Measurements from ENCODE around the gene UNC45A.
"Not testable (repeated sequence)": the region's sequence is repeated elsewhere in the genome, so short reads cannot be mapped to it uniquely, and the experiment has no call there.

Gene UNC45A

GRCh38 chr15:90934949-90935751 lies at the start of gene UNC45A:
Gene UNC45A, plus strand, starts transcription at chr15:90935285. Its CDS starts 40 bp downstream, at chr15:90935325.
- peak; percentile 94 for DNase-seq (ENCODE audit: low read depth, low spot score)

GRCh38 chr15:90885432-90886290 lies 49.4 kb upstream of the UNC45A start:
- DNase-seq (ENCODE audit: low read depth, low spot score), result peak; percentile 52

- no peak for DNase-seq (ENCODE audit: low read depth, low spot score)
Measured at GRCh38 chr15:90886291-90886614, 48.8 kb upstream of the UNC45A start.

GRCh38 chr15:90887037-90887481 lies 48.0 kb upstream of the UNC45A start:
- no peak for DNase-seq (ENCODE audit: low read depth, low spot score)

DNA sequence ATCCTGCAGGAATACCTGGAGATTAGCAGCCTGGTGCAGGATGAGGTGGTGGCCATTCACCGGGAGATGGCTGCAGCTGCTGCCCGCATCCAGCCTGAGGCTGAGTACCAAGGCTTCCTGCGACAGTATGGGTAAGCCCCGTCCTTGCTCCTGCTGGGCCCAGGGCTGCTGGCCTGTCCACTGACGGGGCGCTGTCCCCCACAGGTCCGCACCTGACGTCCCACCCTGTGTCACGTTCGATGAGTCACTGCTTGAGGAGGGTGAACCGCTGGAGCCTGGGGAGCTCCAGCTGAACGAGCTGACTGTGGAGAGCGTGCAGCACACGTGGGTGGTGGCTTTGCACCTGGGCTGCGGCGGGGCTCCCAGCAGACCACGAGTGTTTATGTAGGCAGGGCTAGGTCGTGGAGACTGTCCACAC lies 45.8 kb upstream of the UNC45A start:
- no peak for DNase-seq (ENCODE audit: low read depth, low spot score)

GRCh38 chr15:90889736-90890456 lies 45.2 kb upstream of the UNC45A start:
- DNase-seq (ENCODE audit: low read depth, low spot score), result no peak

DNA sequence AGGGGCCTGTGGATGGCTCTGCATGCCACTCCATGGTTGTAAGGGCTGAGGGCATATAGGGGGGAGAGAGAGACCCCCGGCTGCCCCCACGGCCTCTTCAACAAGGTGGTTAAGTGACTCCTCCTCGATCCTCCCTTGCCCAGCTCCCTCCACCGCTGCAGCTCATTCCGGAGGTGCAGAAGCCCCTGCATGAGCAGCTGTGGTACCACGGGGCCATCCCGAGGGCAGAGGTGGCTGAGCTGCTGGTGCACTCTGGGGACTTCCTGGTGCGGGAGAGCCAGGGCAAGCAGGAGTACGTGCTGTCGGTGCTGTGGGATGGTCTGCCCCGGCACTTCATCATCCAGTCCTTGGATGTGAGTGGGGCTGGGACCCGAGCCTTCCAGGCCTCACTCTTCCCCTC lies 44.2 kb upstream of the UNC45A start:
- no peak for DNase-seq (ENCODE audit: low read depth, low spot score)

GRCh38 chr15:90891346-90891949 lies 43.6 kb upstream of the UNC45A start:
- no peak for DNase-seq (ENCODE audit: low read depth, low spot score)

DNA sequence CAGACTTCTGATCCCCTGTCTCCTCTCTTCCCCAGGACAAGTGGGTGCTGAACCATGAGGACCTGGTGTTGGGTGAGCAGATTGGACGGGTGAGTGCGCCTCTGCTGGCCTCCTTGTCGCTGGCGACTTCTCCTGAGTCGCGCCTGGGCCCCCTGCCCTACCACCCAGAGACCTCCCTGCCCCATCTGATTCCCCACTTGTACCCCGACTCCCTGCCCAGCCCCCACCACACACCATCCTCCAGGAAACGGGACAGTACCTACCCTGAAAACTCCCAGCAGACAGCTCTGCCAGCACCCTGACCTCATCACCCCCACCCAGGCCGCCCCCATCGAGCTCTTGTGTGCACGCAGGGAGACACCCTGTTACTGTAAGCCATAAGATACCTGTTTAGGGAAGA lies 43.1 kb upstream of the UNC45A start:
- DNase-seq (ENCODE audit: low read depth, low spot score), result no peak

DNA sequence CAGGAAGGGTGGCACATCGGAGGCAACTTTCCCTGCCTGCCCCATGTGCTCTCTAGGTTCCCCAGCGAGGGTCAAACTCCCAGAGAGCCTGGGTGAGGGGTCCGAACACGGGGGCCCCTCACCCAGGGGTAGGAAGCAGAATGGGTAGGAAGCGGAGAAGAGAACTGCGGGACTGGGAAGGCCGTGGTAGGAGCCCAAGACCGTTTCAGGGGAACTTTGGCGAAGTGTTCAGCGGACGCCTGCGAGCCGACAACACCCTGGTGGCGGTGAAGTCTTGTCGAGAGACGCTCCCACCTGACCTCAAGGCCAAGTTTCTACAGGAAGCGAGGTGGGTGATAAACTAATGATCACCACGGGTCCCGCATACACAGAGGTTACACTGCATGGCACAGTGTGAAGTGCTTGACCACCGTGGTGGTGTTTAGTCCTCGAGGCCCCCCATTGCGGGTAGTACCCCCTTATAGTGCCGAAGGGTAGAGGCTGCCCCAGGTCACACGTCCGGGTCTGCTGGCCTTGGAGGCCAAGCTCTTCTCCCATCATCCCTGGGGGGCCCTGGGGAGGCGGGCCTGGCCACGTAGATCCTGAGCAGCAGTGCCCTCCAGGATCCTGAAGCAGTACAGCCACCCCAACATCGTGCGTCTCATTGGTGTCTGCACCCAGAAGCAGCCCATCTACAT lies 42.4 kb upstream of the UNC45A start:
- DNase-seq (ENCODE audit: low read depth, low spot score), result no peak

GRCh38 chr15:90893175-90894090 lies 41.7 kb upstream of the UNC45A start:
- DNase-seq (ENCODE audit: low read depth, low spot score), result no peak

DNA sequence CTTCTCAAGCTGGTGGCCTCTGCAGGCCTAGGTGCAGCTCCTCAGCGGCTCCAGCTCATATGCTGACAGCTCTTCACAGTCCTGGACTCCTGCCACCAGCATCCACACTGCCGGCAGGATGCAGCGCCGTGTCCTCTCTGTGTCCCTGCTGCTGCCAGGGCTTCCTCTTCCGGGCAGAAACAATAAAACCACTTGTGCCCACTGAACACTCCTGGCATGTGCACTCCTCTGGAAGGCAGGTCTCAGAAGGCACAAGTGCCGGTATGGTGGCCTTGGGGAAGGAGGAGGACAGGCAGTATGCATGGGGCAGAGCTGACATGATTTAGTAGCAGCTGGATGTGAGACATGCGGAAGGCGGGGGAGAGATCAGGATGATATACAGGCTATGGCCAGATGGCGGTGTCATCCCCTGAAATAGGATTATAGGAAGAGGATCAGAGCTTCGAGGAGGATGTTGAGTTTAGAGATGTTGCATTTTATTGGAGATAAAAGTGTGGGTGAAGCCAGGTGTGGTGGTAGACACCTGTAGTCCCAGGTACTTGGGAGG lies 39.4 kb upstream of the UNC45A start:
- no peak for DNase-seq (ENCODE audit: low read depth, low spot score)

DNA sequence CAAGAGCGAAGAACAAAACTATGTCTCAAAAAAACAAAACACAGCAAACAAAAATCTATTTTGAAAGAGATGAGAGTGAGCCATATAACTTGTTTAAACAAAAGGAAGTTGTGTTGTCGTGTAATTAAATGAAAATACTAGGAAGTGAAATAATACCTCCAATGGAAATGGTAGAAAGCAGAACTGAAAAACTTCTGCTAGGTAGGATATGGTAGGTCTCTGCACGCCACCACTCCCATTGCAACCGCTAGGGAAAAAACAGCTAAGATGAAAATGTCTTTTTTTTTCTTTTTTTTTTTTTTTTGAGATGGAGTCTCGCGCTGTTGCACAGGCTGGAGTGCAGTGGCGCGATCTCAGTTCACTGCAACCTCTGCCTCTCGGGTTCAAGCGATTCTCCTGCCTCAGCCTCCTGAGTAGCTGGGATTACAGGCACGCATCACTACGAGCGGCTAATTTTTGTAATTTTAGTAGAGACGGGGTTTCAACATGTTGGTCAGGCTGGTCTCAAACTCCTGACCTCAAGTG lies 37.9 kb upstream of the UNC45A start:
- not testable (repeated sequence) for DNase-seq (ENCODE audit: low read depth, low spot score)

GRCh38 chr15:90901175-90902039 lies 33.7 kb upstream of the UNC45A start:
- no peak for DNase-seq (ENCODE audit: low read depth, low spot score)

GRCh38 chr15:90902040-90902839 lies 32.8 kb upstream of the UNC45A start:
- peak; percentile 30 for DNase-seq (ENCODE audit: low read depth, low spot score)

- peak; percentile 51 for DNase-seq (ENCODE audit: low read depth, low spot score)
Measured at GRCh38 chr15:90902840-90903732, 32.0 kb upstream of the UNC45A start, which contains the start of gene MAN2A2. Gene MAN2A2, plus strand, starts transcription at chr15:90903302. Its CDS starts 906 bp downstream, at chr15:90904208.
